Urothelium cell line (cell line): ENCODE results near the gene MYL11.
"Not testable (repeated sequence)": the region's sequence is repeated elsewhere in the genome, so short reads cannot be mapped to it uniquely, and the experiment has no call there.

Experiments
- DNase-seq: peaks from one replicate; pipeline ENCODE4 v3.0.0; 2011; ENCODE audit warnings: low spot score, mixed read lengths
- FAIRE-seq: peaks from 2 replicates; lab custom pipeline; 2011; peaks lifted over from hg19 to GRCh38; lab: Jason Lieb, UNC

Gene MYL11, protein sequence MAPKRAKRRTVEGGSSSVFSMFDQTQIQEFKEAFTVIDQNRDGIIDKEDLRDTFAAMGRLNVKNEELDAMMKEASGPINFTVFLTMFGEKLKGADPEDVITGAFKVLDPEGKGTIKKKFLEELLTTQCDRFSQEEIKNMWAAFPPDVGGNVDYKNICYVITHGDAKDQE

DNA sequence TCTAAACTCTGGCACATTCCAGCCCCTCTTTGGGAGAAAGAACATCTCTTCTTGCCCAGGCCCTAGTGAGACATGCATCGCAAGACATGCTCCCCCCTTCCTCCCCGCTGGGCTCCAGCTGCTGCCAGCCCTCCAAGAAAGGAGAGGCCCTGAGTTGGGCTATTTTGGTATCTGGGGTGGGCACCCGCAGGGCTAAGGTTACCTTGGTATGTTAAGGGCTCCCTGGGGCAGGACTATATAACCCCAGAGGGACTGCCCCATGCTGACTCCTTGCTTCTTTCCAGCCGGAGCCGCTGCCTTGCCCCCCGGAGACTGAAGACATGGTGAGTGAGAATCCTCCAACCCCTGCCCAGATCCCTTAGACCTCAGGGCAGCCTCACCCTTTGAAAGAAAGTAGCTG lies at the start of gene MYL11:
Gene MYL11, plus strand, starts transcription at position 265 of the 400 bp plus-strand sequence. Its CDS starts 56 bp downstream, at position 321.
- DNase-seq: no peak
- no peak for FAIRE-seq

DNA sequence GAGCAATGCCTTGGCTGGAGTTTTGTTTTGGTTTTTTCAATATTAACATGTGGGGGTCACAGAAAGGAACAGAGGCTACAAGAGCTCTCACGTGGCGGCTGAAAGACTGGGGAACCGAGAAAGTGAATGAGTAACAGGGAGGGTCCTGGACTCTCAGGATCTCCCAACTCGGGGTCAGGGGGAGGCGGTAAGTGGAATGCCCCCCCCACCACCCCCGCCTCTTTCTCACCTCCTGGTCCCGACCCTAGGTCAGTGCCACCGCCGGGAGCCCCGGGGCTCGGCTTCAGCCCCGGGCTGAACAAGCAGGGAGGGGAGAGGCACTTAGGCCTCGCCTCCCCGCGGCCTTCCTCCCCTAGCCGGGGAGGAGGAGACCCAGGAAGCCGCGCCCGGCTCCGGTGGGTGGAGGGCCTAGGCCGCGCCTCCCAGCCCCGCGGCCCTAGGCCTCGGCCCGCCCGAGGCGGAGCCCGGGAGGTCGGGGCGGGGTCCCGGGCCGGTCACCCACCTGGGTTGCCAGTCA lies 40.1 kb upstream of the MYL11 start:
- FAIRE-seq: not testable (repeated sequence)
- DNase-seq: peak; percentile 54

DNA sequence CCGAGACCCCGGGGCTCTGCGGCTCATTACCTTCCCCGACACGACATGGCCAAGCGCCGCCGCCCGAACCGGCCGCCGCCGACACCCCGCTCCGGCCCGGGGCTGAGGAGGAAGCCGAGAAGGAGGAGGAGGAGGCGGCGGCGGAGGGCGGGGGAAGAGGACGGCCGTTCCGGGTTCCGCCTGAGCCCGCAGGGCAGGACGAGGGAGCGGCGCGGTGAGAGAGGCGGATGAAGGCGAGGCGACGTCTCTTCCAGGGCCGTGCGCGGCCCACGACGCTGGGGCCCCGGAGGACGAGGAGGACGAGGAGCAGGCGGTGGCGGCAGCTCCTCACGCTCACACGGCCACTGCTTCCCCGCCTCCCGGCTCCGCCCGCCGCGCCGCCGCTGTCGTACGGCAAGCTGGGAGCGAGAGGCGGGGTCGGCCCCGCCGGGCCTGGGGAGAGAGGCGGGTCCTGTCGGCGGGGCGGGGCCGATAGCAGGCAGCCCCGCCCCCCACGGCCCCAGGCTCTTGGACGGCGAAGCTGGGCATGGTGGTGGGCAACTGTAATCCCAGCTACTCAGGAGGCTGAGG lies 39.5 kb upstream of the MYL11 start:
- FAIRE-seq: not testable (repeated sequence)
- peak; percentile 62 for DNase-seq

DNA sequence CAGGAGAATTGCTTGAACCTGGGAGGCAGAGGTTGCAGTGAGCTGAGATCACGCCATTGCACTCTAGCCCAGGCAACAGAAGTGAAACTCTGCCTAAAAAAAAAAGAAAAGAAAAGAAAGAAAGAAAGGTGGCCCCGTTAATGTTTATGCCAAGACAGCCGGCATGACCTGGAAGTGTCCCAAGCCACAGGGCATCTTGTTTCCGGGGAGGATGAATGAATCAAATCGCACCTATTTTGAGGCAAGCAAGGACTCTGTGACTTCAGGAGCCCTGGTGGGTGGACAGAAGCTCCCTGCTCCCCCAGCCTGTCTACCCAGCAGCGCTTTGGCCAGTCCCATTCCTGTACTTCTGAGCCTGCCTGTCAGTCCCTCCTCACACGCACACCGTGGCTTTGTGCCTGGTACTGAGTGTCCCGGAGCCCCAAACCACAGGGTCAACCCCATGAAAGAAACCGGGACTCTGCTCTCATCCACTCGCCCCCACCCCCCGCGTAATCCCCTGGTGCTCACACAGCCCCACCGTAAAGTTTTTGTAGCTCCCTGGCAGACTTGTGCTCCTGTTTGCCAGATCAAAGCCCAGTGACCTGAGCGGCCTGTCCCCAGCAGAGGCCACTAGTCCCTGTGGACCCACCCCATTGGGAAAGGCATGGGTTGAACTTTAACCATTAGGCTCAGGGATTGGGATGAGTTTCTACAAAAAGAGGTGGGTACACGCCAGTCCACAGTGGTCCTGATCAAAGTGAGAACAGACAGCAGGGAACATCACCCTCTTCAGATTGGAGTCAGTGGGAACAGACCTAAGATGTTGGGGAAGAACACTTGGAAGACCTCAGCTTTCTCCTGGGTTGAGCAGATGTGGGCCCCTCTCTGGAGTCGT lies 38.8 kb upstream of the MYL11 start:
- DNase-seq (no peak), FAIRE-seq (no peak)

DNA sequence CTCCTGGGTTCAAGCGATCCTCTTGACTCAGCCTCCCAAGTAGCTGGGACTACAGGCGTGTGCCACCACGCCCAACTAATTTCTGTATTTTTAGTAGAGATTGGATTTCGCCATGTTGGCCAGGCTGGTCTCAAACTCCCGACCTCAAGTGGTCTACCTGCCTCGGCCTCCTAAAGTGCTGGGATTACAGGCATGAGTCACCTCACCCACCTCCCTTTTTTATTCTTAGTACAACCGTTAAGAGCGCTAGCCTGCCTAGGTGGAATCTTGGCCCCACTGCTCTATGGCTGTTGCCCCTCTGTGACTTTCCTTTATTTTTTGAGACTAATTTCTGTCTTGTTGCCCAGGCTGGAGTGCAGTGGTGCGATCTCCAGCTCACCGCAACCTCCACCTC lies 36.6 kb upstream of the MYL11 start:
- not testable (repeated sequence) for FAIRE-seq, DNase-seq

DNA sequence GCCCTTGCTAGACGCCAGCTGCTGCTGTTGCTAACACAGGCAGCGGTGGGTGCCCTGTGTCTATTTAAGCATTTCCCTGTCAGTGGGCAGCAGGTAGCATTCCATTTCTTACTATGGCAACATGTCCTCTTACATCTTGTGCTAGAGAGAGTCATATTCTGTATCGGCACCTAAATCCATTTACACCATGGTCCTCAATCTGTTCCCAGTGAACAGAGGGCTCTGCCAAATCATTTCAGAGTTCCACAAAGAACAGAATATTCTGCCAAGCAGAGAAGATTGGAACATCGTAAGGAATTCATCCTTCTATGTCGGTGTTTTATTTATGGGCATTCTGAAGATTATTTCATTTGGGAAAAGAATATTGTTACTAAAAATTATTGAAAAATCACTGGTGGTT lies 35.9 kb upstream of the MYL11 start:
- not testable (repeated sequence) for FAIRE-seq

DNA sequence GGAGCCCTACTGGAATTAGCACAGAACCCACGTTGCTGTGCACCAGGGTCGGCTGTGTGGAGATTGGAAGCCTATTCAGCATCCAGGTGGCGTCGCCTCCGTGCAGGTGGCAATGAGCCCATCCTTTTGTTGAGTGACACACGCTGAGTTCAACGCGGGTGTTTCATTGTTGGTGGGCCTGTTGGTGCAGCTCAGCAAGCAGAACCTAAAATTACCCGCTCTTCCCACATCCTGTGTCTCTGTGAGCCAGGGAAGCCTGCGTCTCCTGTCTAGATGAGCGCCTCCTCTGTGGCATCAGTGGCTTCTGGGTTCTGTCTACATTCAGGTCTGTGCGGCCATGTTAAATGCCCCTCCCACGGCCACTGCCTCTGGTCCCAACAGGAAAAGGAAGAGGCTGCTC lies 34.0 kb upstream of the MYL11 start:
- no peak for FAIRE-seq
- no peak for DNase-seq

More for the DNA sequence above, 35.9 kb upstream of the MYL11 start:
- DNase-seq: not testable (repeated sequence)

DNA sequence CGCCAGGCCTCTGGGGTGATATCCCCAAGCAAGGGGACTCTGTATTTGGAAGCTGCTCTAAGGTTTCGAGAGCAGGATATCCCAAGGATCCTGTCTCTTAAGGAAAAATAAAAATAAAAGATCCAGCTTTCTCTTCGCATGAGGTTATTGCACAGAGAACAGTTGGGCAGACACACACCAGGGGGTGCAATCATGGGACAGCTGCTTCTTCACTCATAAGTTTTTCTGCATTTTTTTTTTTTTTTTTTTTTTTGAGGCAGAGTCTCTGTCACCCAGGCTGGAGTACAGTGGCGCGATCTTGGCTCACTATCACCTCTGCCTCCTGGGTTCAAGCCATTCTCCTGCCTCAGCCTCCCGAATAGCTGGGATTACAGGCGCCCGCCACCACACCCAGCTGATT lies 32.6 kb upstream of the MYL11 start:
- FAIRE-seq, DNase-seq: not testable (repeated sequence)

DNA sequence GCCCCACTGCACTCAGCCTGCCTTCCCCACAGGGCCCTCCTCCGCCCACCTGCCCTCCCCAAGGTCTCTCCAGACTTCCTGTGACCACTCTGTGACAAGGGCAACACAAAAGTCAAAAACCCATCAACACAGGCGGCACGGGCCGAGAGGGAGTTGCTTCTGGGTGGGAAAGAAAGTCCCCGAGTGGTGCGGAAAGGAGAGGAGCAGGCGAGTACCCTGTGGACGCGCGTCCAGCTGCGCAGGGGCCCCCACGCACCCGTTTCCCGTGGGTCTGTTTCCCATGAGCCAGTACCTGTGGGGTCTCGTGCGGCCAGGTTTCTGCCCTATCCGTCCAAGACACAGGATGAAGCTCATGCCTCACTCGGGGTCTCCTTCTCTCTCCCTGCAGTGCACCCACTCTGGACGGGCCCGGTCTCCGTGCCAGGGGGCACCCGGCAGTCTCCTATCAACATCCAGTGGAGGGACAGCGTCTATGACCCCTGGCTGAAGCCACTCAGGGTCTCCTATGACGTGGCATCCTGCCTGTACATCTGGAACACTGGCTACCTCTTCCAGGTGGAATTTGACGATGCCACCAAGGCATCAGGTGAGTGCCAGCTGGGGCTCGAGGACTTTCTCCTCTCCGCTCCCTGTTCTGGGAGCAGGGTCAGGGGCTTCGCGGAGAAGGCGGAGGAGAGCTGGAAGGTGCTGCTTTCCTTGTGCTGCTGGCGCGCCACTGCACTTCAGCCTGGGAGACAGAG lies 31.7 kb upstream of the MYL11 start:
- no peak for FAIRE-seq
- no peak for DNase-seq

DNA sequence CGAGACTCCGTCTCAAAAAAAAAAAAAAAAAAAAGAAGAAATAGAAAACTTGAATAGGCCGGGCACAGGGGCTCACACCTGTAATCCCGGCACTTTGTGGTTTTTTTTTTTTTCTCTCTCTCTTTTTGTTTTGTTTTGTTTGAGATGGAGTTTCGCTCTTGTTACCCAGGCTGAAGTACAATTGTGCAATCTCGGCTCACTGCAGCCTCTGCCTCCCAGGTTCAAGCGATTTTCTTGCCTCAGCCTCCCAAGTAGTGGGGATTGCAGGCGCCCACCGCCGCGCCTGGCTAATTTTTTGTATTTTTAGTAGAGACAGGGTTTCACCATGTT lies 31.1 kb upstream of the MYL11 start:
- not testable (repeated sequence) for FAIRE-seq, DNase-seq

DNA sequence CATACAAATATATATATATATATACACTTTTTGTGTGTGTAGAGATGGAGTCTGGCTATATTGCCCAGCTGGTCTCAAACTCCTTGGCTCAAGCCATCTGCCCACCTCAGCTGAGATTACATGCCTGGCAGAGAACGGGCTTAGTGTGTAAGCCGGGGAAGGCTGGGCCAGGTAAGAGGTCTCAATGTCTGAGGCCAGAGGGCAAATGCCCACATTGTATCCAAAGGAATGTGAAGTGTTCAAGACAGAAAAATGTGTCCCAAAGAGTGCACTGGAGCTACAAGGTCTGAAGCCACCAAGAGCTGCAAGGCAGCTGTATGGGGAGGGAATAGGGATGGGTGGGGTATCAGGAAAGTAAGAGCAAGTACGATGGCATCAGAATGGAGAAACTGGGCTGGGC lies 28.3 kb upstream of the MYL11 start:
- no peak for DNase-seq
- no peak for FAIRE-seq

DNA sequence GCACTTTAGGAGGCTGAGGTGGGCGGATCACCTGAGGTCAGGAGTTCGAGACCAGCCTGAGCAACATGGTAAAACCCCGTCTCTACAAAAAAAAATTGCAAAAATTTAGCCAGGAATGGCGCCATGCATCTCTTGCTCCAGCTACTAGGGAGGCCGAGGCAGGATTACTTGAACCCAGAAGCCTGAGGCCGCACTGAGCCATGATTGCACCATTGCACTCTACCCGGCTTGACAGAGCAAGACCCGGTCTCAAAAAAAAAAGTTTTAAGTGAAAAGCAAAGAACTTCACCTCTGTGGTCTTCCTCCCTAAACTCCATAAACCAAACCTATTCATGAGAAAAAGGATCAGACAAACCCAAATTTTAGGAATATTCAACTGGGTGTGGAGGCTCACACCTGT lies 26.5 kb upstream of the MYL11 start:
- FAIRE-seq (no peak), DNase-seq (no peak)

DNA sequence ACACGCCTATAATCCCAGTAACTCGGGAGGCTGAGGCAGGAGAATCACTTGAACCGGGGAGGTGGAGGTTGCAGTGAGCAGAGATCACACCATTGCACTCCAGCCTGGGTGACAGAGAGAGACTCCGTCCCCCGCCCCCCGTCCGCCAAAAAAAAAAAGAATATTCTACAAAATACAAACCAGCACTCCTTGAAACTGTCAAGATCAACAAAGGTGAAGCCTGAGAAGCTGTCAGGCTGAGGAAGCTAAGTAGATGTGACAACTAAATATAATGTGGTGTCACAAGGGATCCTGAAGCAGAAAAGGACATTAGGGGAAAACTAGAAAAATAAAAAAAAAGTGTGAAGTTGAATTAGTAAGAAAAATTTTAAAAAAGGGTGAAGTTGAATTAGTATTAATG lies 25.7 kb upstream of the MYL11 start:
- no peak for DNase-seq
- FAIRE-seq: no peak

DNA sequence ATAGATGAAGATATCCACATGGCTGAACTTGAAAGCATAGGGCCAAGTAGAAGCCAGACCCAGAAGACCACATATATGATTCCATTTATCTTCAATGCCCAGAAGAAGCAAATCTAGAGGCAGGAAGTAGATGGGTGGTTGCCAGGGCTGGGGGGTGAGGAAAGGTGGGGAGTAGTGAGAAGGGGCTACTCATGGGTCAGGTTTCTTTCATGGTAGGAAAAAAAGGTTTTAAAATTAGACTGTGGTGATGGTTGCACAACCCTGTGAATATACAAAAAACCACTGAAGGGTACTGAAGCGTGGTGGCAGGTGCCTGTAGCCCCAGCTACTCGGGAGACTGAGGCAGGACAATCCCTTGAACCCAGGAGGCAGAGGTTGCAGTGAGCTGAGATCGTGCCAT lies 24.9 kb upstream of the MYL11 start:
- DNase-seq (no peak), FAIRE-seq (no peak)

DNA sequence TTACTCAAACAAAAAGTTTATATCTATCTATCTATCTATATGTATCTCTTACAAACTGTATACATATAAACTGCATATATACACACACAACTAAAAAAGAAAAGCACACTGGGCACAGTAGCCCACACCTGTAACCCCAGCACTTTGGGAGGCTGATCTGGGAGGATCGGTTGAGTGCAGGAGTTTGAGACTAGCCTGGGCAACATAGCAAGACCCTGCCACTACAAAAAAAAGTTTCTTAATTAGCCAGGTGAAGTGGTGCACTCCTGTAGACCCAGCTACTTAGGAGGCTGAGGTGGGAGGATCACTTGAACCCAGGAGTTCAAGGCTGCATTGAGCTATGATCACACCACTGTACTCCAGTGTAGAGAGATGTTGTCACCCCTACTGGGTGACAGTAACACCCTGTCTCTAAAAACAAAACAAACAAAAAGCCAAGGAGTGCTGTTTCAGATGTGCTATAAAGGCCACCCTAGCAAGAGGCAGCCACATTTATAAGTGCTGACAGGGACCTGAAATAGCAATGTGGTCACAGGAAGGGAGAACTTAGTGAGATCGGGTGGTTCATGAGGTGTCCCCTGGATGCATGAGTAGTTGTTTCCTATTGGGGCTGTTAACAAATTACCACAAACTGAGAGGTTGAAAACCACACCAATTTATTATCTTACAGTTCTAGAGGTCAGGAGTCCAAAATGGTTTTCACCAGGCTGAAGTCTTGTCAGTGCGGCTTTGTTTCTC lies 24.3 kb upstream of the MYL11 start:
- FAIRE-seq: no peak
- no peak for DNase-seq

DNA sequence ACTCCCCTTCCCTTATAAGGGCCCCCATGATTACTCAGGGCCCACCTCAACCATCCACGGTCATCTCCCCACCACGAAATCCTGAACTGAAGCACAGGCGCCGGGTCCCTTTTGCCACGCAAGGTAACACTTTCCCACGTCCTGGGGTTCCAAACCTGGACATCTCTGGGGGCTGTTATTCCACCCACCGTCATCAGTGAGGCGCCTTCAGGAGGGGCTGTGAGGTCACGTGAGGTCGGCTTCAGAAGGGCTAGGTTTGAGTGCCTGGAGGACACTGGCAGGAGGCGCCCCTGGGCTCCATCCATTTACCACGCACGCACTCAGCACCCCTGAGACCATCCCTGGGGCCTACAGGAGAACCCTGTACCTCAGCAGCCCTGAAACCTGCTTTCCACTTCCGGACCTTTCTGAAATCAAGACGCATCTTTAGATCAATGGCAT lies 23.6 kb upstream of the MYL11 start:
- no peak for DNase-seq
- no peak for FAIRE-seq

DNA sequence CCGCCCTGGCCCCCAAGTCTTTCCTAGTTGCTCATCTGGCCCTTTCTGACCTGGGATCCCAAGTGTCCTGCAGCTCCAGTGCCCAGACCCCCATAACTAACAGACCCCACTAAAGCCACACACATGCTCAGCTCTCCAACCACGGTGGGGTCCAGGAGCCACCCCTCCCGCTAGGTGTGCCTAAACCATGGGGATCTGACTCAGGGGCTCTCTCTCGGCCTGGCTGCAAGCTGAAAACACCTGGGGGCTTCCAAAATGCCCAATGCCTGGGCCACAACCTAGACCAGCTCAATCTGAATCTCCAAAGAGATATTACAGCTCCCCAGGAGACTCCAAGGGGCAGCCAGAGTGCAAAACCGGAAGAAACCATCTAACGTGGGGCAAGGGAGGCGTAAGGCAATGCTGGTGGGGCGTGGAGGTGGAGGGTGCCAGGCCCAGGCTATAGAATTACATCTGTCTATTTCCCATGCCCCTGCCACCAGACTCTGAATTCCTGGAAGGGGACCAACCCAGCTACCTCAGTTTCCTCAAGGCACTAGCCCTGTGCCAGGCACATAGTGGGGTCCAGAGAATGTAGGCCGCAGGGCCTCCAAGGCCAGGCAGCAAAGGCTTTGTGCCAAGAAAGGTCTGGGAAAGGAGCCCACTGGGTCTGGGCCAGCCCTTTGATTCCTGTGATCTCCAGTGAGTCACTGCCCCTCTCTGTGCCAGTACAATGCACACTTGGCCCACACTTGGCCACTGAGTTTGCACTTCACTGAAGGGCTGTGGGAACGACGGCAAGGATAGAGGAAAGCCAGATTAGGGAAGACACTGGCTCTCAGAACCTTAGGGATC lies 22.8 kb upstream of the MYL11 start:
- DNase-seq (no peak), FAIRE-seq (no peak)

DNA sequence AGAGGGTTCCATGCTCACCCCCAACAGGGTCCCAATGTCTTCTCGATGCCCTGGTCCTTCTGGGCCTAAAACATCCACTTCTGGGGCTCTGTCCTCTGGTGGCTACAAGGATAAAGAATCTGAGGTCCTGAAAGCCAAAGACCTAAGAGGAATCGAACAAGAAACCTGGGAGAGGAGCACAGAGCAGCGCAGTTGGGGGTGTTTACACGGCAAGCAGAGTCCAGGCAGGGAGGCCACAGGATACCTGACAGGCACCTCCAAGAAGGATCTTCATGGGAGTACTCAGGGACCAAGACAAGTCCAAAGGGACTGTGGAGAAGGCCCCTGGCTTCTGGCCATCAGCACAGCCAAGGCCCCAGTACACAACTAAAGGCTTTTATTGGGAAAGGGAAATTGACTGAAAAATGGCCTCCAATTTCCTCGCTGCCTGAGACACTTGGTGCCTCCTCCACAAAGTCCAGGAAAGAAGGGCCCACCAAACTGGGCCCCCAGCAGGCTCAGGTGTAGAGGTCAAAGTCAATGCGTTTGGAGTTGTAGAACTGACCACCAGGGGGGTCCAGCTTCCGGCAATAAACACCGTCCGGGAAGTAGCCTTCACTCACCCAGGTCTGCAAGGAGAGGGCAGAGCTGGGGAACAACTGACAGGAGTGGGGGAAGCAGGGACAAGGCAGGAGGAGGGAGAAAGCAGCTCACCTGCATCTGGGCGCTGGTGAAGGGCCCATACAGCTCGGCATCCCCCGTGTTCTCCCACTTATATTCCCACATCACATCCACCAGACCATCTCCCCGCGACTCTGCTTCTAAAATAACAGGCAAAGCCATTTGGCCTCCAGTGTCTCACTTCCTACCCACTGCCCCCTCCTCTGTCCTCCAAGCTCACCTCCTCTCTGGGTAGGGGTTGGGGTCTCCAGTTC lies 21.9 kb upstream of the MYL11 start:
- FAIRE-seq: no peak

More for the DNA sequence above, 21.9 kb upstream of the MYL11 start:
- DNase-seq: no peak
